Measurements from ENCODE around the gene CXCL16. TPM values are rescaled to one million over a fixed set of nuclear protein-coding genes. Genes with fewer than 3 reads are reported as not detected.

The CXCL16 gene
- total RNA-seq, 1 experiment from 2014 or later: 4.0 TPM

DNA sequence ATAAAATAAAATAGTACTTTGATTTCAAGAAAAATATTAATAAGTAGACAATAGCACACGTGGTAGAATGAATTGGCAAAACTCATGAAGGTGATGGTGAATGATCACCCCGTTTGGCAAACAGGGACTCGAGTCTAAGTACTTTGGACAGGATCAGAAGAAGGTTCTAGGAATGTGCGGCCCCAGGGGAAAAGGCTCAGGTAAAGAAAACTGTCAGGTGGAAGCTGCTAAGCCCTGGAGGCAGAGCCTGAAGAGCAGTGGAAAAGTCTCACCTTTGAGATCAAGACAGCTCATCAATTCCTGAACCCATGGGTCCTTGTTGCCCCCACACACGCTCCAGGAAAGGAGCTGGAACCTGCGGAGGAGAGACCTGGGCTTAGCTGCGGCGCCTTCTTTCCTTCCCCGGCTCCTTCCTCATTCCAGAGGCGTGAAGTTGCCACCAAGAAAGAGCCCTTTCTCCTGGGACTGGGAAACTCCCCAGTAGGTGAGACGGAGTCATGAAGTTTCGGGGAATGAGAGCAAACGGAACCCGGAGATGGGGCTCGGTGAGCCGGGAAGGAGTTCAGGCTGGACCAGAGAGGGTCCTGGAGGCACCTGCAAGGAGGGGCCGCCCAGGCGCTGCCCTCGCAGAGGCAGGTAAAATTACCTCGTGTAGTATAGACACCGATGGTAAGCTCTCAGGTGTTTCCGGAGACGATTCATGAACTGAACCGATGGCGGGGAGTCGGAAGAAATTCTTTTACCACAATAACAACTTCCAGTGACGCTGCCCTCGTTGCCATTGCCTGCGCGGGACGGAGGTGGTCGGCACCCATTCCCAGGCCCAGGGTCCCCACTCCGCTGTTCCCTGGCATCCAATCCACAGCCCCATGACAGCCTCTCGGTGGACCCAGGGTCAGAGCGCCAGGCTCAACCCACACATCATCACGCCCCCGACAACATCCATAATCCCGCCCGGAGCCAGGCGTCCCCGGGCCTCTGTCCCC is 1.3 kb downstream of the CXCL16 start:
- Histone ChIP-seq H3K9me3 (ENCODE audit: low read depth, low read length, poor library complexity, severe bottlenecking) (no peaks in the 10 kb centered on the region), H3K27me3 (replicated peaks; ENCODE audit: insufficient read depth, low read depth, low read length, poor library complexity) (peaks cover 13% of the 10 kb centered on the region), H3K27ac (ENCODE audit: low read depth, low read length, poor library complexity, severe bottlenecking) (no peak overlapping the region), H3K4me1 (ENCODE audit: insufficient read depth, low read length, poor library complexity, severe bottlenecking) (peaks cover 5% of the 10 kb centered on the region), H3K36me3 (ENCODE audit: insufficient read depth, low read length, poor library complexity, severe bottlenecking) (no peaks in the 10 kb centered on the region), H3K4me3 (ENCODE audit: low read depth, low read length, poor library complexity, severe bottlenecking) (peak overlapping the region; percentile 70)
- BruUV-seq (replicated peaks): no TSS peak
- DNase-seq (ENCODE audit: low spot score): no peak
- intact Hi-C loops (cut with micrococcal nuclease; ENCODE audit: unreplicated experiment): no loop called here
- ChIA-PET POLR2A (ENCODE audit: low non-redundant PET) (no interaction called here), CTCF (no interaction called here)
- TF ChIP-seq, protein P1, sequence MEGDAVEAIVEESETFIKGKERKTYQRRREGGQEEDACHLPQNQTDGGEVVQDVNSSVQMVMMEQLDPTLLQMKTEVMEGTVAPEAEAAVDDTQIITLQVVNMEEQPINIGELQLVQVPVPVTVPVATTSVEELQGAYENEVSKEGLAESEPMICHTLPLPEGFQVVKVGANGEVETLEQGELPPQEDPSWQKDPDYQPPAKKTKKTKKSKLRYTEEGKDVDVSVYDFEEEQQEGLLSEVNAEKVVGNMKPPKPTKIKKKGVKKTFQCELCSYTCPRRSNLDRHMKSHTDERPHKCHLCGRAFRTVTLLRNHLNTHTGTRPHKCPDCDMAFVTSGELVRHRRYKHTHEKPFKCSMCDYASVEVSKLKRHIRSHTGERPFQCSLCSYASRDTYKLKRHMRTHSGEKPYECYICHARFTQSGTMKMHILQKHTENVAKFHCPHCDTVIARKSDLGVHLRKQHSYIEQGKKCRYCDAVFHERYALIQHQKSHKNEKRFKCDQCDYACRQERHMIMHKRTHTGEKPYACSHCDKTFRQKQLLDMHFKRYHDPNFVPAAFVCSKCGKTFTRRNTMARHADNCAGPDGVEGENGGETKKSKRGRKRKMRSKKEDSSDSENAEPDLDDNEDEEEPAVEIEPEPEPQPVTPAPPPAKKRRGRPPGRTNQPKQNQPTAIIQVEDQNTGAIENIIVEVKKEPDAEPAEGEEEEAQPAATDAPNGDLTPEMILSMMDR (conservative IDR thresholded peaks at IDR 0.05; ENCODE audit: low read depth, low read length): no peak
- TF ChIP-seq EZH2 (IDR thresholded peaks at IDR 0.05; ENCODE audit: borderline replicate concordance, low read depth, low read length, poor library complexity, severe bottlenecking): no peak

DNA sequence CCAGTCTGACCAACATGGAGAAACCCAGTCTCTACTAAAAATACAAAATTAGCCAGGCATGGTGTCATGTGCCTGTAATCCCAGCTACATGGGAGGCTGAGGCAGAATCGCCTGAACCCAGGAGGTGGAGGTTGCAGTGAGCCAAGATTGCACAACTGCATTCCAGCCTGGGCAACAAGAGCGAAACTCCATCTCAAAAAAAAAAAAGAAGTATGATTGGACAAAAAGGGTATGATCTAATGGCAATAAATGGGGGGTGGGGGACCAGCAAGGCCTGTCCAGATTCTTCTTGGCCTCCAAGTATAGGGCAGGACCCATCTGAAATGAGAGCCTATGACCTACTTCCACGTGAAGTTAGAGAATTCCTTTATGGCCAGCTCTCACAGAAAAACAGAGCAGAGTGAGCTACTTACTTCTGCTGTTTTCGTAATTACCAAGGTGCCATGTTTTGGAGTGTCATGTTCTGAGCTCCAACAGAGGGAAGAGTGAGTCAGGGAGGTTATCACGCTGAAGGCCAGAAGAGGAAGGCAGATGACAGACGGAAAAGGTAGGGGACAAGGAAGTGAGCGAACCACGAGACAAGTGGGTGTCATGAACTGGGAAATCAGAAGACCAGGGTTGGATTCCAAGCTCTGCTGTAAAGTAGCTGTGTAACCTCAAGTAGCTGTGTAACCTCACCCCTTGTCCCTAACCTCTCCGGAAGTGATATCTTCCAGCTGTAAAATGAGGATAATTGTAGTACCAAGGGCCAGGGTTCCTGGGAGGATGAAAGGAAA is 3.7 kb downstream of the CXCL16 start:
- H3K4me1 ChIP-seq (ENCODE audit: insufficient read depth, low read length, poor library complexity, severe bottlenecking): peaks cover 5% of the 10 kb centered on the region

DNA sequence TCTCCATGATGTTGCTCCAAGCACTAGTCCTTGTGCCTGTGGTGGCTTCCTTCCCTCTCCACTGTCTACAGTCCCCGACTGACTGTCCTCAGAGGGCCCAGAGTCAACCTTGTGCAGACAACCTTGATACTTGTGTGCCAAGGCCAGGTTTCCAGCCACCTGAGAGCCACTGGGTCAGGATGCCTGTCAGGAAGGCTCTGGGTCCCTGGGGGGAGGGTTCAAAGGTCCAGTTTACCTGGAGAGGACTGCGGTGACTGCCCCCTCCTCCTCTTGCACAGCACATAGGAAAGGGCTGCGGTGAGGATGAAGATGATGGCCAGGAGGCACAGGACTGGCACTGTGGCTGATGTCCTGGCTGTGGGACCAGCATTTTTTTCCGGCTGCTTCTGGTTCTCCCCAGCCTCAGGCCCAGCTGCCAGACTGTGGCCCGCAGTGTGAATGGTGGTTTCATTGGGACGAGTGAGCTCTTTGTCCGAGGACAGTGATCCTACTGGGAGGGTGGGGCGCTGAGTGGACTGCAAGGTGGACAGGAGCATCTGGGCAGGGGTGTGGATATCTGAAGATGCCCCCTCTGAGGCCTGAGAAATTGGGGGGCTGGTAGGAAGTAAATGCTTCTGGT is 4.8 kb downstream of the CXCL16 start:
- ChIA-PET CTCF (no interaction called here), POLR2A (ENCODE audit: low non-redundant PET) (no interaction called here)
- Histone ChIP-seq H3K27me3 (replicated peaks; ENCODE audit: insufficient read depth, low read depth, low read length, poor library complexity) (peaks cover 13% of the 10 kb centered on the region), H3K36me3 (ENCODE audit: insufficient read depth, low read length, poor library complexity, severe bottlenecking) (no peaks in the 10 kb centered on the region), H3K27ac (ENCODE audit: low read depth, low read length, poor library complexity, severe bottlenecking) (no peak overlapping the region), H3K9me3 (ENCODE audit: low read depth, low read length, poor library complexity, severe bottlenecking) (no peaks in the 10 kb centered on the region), H3K4me1 (ENCODE audit: insufficient read depth, low read length, poor library complexity, severe bottlenecking) (peaks cover 5% of the 10 kb centered on the region), H3K4me3 (ENCODE audit: low read depth, low read length, poor library complexity, severe bottlenecking) (no peak overlapping the region)
- no peak for DNase-seq (ENCODE audit: low spot score)
- no peak for TF ChIP-seq EZH2 (IDR thresholded peaks at IDR 0.05; ENCODE audit: borderline replicate concordance, low read depth, low read length, poor library complexity, severe bottlenecking)
- TF ChIP-seq, protein P1 (conservative IDR thresholded peaks at IDR 0.05; ENCODE audit: low read depth, low read length): no peak
- intact Hi-C loops (cut with micrococcal nuclease; ENCODE audit: unreplicated experiment): loop anchor here (5.0 kb wide), 1 partner anchor 167 kb away; the partner anchor contains the start of gene CHRNE
- no TSS peak for BruUV-seq (replicated peaks)

More for the DNA sequence above, 3.7 kb downstream of the CXCL16 start:
- CTCF ChIA-PET: no interaction called here
- H3K36me3 ChIP-seq (ENCODE audit: insufficient read depth, low read length, poor library complexity, severe bottlenecking): no peaks in the 10 kb centered on the region
- peaks cover 13% of the 10 kb centered on the region for H3K27me3 ChIP-seq (replicated peaks; ENCODE audit: insufficient read depth, low read depth, low read length, poor library complexity)
- DNase-seq (ENCODE audit: low spot score): no peak
- no peak overlapping the region for H3K4me3 ChIP-seq (ENCODE audit: low read depth, low read length, poor library complexity, severe bottlenecking)
- TF ChIP-seq, protein P1 (conservative IDR thresholded peaks at IDR 0.05; ENCODE audit: low read depth, low read length): no peak
- TF ChIP-seq EZH2 (IDR thresholded peaks at IDR 0.05; ENCODE audit: borderline replicate concordance, low read depth, low read length, poor library complexity, severe bottlenecking): no peak
- POLR2A ChIA-PET (ENCODE audit: low non-redundant PET): interaction anchor here (0.5 kb wide), 1 partner anchor 37 kb away, joined by 5 read pairs; no protein-coding TSS in a partner anchor
- H3K27ac ChIP-seq (ENCODE audit: low read depth, low read length, poor library complexity, severe bottlenecking): no peak overlapping the region
- BruUV-seq (replicated peaks): no TSS peak
- intact Hi-C loops (cut with micrococcal nuclease; ENCODE audit: unreplicated experiment): no loop called here
- H3K9me3 ChIP-seq (ENCODE audit: low read depth, low read length, poor library complexity, severe bottlenecking): no peaks in the 10 kb centered on the region

Measured in A673 (cell line).